ENCODE results near the gene SGMS1.
"Not testable (repeated sequence)": the region's sequence is repeated elsewhere in the genome, so short reads cannot be mapped to it uniquely, and the experiment has no call there.

The SGMS1 gene

DNA sequence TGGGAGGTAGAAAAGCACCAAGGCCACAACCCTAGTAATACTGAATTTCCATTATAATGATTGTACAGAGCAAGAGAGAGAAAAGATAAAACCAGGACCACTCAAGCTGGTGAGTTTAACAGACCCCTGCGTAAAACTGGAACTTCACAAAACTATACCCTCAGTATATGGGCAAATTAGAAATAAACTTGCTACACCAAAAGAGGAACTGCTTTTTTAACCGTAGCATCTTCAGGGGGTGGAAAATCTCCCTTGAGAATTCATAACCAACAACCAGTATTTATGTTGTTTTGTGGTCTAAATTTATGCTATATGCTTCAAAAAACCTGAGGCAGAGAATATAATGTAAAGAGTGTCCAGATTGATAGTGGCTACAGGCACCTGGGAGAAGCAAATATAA is 171.2 kb downstream of the SGMS1 start:
- no peak for DNase-seq

DNA sequence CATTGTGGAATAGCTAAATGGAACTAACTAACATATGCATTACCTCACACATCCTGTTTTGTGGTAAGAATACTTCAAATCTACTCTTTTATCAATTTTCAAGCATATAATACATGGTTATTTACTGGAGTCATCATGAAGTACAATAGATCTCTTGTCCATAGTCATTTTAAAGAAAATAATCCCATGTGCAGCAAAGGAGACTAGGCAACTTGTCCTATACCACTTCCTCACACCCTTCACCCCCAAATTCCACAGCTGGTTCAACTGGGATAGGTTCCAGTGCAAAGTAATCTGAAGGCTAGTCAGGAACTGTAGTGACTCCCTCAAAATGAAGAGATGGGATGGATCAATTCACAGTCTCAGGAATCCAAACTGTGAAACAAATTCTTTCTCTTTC is 176.1 kb downstream of the SGMS1 start:
- no peak for DNase-seq

DNA sequence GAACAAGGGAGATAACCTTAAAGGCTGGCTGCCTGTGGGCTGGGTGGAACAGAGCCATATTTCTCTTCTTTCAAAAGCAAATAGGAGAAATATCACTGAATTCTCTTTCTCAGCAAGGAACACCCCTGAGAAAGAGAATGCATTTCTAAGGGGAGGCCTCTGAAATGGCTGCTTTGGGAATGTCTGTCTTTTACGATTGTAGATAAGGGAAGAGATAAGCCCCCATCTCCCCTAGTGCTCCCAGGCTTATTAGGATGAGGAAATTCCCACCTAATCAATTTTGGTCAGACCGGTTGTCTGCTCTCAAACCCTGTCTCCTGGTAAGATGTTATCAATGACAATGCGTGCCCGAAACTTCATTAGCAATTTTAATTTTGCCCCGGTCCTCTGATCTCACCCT is 178.0 kb downstream of the SGMS1 start:
- DNase-seq = not testable (repeated sequence)

DNA sequence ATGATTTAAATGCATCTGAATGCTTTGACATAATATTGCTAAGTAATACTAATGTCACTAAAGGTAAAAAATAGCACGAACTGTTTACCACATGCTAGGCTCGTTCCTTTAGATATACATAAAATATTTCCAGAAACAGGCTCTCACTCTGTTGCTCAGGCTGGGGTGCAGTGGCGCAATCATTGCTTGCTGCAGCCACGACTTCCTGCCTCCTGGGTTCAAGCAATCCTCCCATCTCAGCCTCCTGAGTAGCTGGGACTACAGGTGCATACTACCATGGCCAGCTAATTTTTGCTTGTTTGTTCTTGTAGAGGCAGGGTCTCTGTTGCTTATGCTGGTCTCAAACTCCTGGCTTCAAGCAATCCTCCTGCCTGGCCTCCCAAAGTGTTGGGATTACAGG is 183.3 kb downstream of the SGMS1 start:
- DNase-seq = no peak

DNA sequence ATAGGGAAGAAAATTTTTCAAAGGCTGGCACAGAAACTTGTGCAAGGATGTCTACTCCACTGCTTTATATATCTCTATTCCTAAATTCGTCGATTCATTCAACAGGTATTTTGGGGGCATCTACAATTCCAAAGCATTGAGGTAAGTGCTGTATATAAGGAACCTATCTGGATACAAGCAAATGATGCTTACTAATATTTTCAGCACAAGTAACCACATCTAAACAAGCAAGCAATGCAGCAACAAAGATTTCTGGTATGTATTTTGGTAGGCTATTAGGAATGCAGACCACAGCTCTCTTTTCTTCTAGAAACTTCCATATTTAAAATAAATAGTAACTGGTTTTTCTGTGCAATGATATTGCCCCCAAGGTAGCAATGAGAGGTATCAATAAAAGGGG is 183.9 kb downstream of the SGMS1 start:
- no peak for DNase-seq

DNA sequence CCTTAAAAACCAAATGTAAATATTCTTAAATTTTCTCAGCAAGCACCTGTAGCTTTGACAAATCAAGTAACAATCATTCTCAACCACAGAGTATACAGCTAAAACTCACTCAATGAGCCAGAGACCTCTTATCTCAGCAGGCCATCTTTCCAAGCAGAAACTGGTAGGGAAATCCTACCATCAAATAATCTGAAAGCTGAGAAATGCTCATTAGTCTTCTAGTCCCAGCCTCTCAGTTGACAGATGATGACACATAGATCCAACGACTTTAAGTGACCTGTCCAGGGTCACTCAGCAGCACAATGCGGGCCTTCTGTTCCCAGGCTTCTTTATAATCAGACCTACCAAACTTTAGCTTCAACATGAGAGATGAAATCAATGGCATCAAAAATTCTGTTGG is 184.6 kb downstream of the SGMS1 start:
- no peak for DNase-seq

DNA sequence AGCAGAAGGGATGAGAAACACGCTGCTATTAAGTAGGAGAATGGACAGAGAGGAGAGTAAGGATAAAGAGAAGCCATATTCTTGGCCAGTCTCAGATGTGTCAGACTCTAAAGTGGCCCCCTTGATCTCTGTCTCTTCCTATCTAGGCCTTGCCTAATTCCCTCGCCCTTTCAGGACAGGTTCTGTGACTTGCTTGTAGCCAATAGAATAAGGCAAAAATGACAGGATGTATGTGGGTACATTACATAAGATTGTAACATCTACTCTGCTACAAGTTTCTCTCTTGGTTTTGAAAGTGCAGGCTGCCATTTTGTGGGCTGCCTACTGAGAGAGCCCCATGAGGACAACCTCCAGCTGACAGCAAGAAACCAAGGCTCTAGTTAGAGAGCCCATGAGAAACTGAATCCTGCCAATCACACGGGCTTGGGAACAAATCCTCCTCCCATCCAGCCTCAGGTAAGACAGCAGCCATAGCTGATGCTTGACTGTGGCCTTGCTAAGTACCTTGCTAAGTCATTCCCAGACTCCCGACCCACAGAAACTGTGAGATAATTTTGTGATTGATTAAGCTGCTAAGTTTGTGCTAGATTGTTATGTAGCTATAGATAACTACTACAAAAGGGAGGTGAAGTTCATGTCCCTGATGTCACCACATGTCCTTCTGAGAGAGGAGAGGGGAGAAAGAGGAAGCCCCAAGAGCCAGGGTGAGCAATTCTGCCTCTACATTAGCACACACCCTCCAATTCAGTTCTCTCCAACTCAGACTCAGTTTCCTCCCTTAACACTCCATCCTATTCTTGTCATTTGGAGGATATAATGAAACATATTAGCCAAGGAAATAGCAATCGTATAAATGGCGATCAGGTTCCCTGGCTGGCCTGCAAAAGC is 185.5 kb downstream of the SGMS1 start:
- DNase-seq = no peak

DNA sequence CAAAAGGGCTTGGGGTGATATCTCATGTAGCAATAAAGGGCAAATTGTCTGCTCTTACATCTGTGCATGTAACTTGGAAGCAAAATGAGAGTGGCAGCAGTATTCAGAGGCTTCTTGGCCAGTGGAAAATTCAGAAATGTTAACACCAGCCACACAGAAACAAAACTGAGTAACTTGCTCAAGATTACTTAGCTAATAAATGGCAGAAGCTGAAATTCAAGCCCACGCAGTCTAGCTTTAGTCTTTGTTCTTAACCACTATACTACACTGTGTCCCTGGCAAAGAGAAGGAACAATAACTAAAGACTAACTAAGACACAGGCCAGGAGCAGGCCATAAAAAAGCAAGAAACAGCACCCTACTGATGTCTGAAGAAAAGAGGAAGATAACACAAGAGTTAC is 186.5 kb downstream of the SGMS1 start:
- DNase-seq = no peak

DNA sequence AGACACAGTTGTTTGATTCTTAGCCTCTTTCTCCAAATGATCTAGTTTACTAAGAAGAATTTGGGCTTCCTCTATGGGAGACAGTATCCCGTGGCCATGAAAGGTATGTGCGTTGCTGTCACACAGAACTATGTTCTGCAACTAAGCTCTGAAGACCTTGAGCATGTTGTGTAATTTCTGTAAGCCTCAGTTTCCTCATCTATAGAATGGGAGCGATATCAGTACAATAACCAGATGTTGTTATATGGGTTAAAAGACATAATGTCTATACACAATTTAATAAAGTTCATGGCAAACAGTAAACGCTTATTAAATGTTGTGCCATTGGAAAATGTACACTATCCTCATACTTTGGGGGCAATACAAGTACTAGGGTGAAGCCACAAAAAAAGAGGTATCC is 187.0 kb downstream of the SGMS1 start:
- no peak for DNase-seq

DNA sequence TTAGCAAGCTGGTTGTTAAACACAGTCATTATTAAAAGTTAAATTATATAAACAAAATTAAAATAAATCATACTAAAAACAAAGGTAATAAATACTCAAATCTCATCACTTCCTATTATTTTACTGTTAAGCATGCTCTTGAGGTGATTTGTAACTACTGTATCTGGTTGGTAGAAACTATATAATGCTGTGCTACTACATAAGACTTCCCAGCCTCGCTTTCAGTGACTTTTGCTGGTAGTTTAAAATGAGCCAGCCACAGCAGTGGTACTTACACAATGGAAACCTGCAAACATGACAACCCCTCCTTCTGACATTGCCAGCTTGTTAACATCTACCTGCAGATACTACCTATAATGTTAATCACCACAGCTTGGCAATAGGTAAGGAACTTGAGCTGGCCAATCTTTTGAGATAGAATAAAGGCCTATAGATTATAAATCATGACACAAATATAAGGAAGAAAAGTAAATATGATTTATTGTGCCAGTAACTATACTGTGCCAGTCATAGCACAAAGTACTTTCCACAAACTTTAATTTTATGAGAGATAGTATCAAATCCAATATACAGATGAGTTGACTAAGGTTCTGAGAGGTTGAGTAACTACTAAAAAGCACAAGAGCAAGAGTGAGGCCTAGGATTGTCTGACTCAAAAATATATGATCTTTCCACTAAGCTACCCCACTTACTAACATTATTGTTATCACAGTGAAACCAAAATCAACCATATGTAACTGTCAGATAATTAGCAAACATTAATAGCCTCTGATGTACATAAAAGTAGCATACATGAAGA is 191.3 kb downstream of the SGMS1 start:
- DNase-seq = no peak

DNA sequence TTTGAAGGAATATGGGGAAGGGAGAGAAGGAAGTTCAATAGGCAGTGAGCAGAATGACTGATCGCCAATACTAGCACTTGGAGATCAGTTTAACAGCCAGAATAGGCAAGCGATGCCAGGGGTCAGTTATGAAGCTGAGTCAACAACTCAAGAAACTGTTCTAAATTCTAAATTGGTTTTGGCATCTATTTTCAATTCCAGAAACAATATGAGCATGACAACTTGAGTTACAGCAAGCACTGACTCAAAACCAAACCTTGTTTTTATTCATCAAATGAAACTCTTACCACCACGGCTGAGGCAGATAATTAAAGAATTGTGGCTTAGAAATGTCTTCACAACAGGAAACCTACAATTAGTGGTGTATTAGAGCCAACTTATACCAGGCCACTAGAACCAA is 192.0 kb downstream of the SGMS1 start:
- no peak for DNase-seq

DNA sequence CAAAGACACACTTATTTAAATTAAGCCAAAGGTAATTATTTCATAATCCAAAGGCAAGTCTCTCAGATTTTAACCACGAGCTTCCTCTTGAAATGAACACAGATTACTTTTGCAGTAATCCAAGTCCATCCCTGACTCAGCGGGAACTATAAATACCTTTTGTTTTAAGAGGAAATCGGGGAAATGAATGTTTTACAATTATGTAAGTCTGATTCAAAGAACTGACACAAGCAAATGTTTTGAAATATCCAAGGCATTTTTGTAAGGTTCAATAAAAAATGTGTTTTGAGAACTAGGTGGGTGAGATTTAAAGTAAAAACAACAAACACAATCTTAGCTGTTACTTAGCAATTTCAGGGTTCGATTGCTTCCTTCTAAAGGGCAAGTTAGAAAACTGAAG is 192.6 kb downstream of the SGMS1 start:
- no peak for DNase-seq

DNA sequence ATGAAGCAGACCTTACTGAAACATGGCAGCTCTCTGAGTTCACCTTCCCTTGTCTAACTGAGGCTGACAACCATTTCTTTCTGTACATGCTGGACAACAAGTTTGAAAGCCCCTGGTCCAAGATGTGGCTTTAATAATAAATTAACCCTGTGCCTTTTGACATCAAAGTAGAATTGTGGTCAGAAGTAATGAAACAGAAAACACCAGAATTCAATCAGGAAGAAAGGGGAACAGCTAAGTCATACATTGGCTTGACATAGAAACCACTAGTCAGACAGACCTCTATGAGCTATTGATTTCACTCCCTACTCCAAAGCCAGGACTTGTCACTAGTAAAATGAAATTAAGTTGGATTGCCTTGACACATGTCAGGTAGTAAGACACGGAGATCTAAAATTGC is 197.3 kb downstream of the SGMS1 start:
- DNase-seq = no peak

DNA sequence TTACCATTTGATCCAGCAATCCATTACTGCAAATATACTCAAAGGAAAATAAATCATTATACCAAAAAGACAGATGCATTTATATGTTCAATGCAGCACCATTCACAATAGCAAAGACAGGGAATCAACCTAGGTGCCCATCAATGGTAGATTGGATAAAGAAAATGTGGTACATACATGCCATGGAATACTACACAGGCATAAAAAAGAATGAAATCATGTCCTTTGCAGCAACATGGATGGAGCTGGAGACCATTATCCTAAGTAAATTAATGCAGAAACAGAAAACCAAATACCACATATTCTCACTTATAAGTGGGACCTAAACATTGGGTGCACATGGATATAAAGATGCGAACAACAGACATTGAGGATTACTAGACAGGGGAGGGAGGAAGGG is 198.5 kb downstream of the SGMS1 start:
- DNase-seq = not testable (repeated sequence)

DNA sequence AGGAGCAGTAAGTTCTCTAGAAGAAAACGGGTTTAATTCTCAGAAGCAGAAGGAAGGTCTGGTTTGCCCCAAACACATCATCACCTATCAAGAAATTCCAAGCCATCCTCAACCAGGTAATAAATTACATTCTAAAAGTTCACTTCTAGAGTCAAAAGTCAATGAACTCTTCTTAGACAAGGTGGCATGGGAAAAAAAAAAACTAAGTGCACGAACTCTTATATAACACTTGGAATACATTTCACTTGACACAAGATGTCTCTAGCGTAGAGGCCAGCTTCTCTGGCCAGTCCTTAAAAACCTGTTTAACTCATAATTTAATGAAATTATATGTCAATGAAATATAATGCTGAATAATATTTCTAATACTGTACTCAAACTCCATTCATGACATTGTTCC is 200.3 kb downstream of the SGMS1 start:
- no peak for DNase-seq

DNA sequence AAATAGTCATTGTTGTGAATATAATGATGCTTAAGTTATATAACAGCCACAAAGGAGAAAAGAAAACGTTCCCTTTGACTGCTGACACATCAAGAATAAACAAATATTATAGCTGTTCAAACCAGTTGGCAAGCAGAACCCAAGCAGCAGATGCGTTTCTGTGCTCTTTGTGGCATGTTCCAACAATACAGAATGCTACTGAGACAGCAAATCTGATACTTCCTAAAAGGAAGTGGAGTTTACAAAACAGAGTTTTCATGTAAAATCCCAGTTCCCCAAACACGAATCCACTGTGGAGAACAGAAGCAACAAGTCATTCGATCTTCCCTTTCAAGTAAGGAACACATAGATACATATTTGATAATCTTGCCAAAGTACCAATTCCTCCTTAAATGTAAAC is 201.5 kb downstream of the SGMS1 start:
- no peak for DNase-seq

DNA sequence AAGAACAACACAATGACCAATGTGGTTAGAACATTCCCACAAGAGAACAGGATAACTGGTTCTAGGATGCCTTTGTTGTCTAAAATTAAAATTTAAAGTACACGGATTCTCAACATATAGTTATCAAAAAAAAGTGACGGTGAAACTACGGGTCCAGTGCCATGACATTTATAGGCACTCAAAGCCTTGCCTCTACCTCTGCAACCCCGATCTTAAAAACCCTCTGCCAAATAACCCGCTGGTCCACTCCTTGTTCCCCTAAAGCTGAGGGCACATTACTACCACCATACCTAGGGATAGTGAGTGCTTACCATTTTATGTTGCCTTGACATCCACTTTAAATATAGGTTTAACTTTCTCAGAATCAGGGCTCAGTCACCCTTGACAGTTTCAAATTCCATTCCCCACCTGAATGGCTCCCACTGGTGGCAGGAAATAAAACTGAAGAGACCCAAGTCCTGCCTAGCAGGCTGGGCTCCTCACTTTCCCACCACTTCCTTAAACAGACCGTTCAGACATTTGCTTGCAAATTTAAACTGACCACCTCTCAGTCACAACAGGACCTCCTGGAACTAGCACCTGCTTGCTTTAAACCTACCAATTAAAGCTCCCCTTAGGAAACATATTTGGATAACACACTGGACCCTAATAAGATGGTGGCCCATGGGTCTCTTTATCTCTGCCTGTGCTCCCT is 202.6 kb downstream of the SGMS1 start:
- no peak for DNase-seq

DNA sequence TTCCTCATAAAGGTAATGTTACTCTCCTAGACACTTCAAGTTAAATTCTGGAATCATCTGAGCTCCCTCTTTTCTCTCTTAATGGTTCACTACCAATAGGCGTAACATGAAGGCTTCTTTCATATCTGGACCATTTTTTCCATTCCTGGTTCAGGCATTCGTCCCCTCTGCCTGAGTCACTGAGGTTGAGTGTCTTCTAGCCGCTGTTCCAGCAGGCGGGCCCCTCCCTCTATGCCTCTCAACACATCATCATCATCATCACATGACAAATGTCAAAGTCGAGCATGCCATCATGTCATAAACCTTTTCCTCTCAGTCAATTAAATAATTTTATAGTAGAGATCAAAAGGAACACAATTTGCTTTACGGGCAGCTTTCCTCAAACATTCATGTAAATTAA is 203.6 kb downstream of the SGMS1 start:
- no peak for DNase-seq

DNA sequence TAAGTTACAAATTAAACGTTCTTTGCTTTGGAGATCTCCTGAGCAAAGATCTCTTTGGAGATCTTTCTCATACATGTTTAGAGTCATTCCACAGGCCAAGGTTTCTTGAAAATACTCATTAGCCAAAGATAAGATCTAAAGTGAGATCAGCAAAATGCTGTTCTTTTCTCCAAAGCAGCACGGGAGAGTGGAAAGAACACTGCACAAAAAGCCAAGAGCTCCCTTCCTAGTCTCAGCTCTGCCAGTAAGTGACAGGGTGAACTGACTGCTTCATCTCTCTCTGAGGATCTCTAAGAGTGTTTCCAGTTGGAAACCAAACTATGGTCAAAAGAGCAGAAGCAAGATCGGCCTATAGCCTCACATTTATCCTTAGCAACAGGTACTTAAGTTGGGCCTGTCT is 204.0 kb downstream of the SGMS1 start:
- no peak for DNase-seq

DNA sequence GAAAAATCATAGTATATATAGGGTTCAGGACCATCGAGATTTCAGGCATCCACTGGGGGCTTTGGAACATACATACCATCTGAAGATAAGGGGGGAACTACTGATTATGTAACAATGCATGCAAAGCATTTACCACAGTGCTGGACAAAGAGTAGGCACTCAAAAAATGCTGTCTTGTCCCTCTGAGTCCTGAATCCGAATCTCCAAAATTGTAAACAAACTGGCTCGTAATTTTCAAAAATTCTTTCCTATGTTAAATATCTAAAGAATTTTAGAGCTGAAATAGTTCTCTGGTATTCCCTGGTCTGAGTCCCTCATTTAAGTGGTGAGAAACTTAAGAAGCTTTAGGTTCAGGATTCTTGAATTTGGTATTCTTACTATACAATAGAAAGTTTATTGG is 204.7 kb downstream of the SGMS1 start:
- DNase-seq = no peak

DNA sequence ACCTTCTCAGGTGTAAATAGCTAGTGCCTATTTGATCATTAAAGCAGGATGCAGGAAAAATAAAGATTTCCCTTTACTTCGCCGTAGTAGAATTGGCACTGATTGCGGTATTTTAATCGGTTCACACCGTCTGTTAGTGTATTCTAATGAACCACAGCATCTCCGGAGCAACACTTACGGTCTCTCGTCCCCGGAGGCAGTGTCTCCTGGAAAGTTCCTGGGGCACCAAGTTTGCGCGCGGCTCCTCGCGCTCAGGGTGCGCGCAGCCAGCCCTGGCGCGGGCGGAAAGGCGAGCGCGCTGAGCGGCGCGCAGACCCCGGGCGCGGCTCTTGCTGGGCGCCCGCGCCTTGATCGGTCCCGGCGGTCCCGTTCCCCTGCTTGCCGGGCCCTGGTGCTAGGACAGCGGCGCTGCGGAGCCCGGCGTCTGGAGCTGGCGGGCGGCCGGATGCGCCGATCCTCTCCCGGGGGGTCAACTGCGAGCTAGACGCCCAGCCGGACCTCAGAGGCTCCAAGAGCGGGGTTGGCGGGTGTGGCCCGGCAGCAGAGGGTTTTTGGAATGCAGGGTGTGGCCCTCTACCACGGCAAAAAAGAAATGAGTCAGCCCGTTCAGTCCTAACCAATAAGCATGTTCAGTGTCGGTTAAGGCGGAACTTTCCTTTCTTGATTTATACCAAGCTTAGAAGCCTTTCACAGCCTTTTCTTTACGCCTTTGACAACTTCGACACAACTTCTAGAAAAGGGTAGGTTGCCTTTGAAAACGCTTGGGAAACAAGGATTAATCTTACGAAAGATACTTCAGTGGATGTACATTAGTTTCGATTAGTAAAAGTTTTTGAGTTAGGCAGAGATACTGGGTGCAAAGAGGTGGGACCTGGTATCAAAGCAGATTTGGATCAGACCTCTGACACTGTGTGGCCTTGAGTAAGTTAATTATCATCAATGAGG is 205.6 kb downstream of the SGMS1 start:
- peak; percentile 27 for DNase-seq

DNA sequence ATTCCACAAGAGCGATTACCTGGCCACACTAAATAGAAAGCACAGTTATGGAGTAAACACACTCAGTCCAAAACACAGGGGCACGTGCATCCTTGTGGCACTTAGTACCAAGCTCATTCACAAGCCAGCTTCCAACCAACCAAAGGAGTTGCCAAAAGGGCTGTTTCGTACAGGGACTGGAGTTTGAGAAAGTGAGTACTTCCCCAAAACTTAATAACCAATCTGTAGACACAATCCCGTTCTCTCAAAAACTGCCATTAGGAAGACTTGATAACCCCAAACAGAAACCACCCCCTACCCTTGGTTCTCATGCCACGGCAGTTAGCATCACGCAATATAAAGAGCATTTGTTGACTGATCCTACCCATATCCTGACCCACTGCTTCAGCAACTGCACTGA is 206.3 kb downstream of the SGMS1 start:
- no peak for DNase-seq

DNA sequence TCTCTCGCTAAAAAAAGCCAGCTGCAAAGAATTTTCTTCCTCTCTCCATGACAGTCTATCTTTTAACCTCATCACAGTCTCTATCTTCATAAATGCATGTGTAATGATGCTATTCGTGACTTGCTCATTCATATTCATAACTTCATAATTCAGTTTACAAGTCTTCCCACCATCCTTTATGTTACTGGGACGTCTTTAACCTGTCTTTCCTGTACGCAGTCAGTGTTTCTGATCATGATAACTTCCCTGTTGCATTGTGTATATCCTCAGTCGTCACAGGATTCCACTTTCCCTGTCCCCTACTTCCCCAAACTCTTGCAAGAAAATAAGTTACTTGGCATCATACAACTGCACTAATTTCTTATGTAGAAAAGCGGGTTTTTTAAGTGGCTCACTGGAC is 206.9 kb downstream of the SGMS1 start:
- no peak for DNase-seq
